ENCODE data around the gene BPIFB2.

DNA sequence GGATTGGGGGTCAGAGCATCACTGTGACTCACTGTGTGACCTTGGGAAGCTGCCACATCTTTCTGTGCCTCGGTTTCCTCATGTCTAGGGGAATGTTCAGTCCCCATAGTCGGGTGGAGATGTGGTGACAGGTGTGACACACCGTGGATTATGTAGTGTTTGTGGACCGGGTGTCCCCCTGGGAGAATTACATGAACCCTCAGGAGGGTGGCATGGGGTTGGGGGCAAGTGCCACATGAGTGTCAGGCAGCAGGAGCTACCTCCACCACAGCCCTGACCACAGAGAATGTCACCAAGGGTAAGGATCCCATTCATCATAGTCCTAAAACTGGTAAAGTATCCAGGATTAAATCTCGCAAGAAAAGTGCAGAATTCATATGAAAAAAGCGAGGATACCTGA is 26.5 kb upstream of the BPIFB2 start:
- no peak for TF ChIP-seq CTCF (IDR thresholded peaks at IDR 0.05)
- TF ChIP-seq POLR2A (IDR thresholded peaks at IDR 0.05), result no peak
